ENCODE results near the gene MICAL2. TPM values are rescaled to one million over a fixed set of nuclear protein-coding genes. Genes with fewer than 3 reads are reported as not detected.

Gene MICAL2
- total and polyA plus RNA-seq, 2 donors (not counting 1 experiment from before 2014, with no cell fraction given): 0.32 to 0.40 TPM

DNA sequence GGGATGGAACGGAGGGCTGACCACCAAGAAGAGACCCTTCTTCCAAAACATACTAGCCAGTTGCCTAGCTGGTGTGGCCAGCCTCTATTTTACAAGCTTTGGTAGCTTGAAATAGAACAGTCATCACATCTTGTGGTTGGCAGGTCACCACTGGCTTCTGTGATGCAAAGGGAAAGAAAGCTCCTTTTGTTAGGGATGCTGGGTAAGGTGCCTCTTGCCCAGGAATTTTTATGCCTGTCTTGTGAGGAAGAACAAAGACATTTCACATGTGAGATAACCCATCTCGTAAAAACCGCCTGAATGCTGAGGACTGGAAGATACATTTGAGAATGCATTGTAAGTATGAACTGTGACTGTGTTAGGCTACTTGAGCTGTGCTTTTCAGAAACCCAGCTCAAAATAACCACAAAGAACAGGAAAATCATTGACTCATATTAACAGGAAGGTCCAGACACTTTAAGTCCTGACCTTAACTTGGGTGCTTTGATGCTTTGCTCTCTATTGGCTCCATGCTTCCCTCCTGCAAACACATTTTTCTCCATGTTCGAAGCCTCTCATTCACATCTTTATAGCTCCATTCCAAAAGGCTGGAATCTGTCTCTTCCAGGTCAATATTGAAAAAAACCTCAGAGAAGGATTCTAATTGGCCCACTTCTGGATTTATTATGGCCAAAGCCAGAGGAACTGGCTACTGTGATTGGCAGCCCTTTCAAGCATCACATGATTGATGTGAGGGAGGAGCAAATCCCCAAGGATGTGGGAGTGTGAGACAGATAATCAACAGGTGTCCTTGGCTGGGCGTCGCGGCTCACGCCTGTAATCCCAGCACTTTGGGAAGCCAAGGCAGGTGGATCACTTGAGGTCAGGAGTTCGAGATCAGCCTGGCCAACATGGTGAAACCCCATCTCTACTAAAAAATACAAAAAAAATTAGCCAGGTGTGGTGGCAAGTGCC is 53.9 kb downstream of the MICAL2 start:
- H3K36me3 ChIP-seq (replicated peaks in 1 of 2; ENCODE audit: control extremely low read depth in 1 of 2, control insufficient read depth in 1 of 2, extremely low read depth in 1 of 2, insufficient read depth in 2 of 2, low read length in 1 of 2): no peaks in the 10 kb centered on the region
- H3K4me3 ChIP-seq (ENCODE audit: control extremely low read depth in 1 of 5, extremely low read depth in 1 of 5, insufficient read depth in 1 of 5, low read depth in 2 of 5, low read length in 4 of 5): no peak overlapping the region
- DNase-seq (no peak), ATAC-seq (ENCODE audit: low read depth) (no peak)
- intact Hi-C loops (cut with micrococcal nuclease): no loop called here
- Mint-ChIP-seq H3K27ac (no peak overlapping the region), H3K9me3 (ENCODE audit: insufficient read depth) (no peaks in the 10 kb centered on the region), H3K27me3 (peaks cover 10% of the 10 kb centered on the region), H3K4me1 (no peaks in the 10 kb centered on the region), H3K4me3 (no peak overlapping the region)
- H4K20me1 ChIP-seq (ENCODE audit: control insufficient read depth, insufficient read depth, low read length, poor library complexity, severe bottlenecking): no peaks in the 10 kb centered on the region
- no peaks in the 10 kb centered on the region for H3K79me2 ChIP-seq (ENCODE audit: control insufficient read depth, insufficient read depth, low read length)
- H3K4me1 ChIP-seq (ENCODE audit: control insufficient read depth in 2 of 2, insufficient read depth in 2 of 2, low read length in 2 of 2): no peaks in the 10 kb centered on the region
- ChIA-PET CTCF (no interaction called here), POLR2A (no interaction called here)
- H3K27ac ChIP-seq (ENCODE audit: low read length in 2 of 2): no peak overlapping the region
- H2AFZ ChIP-seq (ENCODE audit: insufficient read depth, low read depth, low read length, poor library complexity, severe bottlenecking): no peak overlapping the region
- TF ChIP-seq, protein P1, sequence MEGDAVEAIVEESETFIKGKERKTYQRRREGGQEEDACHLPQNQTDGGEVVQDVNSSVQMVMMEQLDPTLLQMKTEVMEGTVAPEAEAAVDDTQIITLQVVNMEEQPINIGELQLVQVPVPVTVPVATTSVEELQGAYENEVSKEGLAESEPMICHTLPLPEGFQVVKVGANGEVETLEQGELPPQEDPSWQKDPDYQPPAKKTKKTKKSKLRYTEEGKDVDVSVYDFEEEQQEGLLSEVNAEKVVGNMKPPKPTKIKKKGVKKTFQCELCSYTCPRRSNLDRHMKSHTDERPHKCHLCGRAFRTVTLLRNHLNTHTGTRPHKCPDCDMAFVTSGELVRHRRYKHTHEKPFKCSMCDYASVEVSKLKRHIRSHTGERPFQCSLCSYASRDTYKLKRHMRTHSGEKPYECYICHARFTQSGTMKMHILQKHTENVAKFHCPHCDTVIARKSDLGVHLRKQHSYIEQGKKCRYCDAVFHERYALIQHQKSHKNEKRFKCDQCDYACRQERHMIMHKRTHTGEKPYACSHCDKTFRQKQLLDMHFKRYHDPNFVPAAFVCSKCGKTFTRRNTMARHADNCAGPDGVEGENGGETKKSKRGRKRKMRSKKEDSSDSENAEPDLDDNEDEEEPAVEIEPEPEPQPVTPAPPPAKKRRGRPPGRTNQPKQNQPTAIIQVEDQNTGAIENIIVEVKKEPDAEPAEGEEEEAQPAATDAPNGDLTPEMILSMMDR (IDR thresholded peaks at IDR 0.05): no peak
- no peak overlapping the region for H3K9ac ChIP-seq (ENCODE audit: low read length)
- H3K4me2 ChIP-seq (replicated peaks; ENCODE audit: low read depth, low read length, poor library complexity, severe bottlenecking): no peak overlapping the region
- H3K27me3 ChIP-seq (replicated peaks in 1 of 4; ENCODE audit: control extremely low read depth in 1 of 4, control insufficient read depth in 3 of 4, insufficient read depth in 4 of 4, low read length in 3 of 4): no peaks in the 10 kb centered on the region
- H3K9me3 ChIP-seq (ENCODE audit: control extremely low read depth in 1 of 3, control insufficient read depth in 2 of 3, insufficient read depth in 1 of 3, low read length in 2 of 3): no peaks in the 10 kb centered on the region
- 100% methylated on average over 1 of the region's 9 CpGs for whole genome bisulfite sequencing (ENCODE audit: insufficient coverage)

DNA sequence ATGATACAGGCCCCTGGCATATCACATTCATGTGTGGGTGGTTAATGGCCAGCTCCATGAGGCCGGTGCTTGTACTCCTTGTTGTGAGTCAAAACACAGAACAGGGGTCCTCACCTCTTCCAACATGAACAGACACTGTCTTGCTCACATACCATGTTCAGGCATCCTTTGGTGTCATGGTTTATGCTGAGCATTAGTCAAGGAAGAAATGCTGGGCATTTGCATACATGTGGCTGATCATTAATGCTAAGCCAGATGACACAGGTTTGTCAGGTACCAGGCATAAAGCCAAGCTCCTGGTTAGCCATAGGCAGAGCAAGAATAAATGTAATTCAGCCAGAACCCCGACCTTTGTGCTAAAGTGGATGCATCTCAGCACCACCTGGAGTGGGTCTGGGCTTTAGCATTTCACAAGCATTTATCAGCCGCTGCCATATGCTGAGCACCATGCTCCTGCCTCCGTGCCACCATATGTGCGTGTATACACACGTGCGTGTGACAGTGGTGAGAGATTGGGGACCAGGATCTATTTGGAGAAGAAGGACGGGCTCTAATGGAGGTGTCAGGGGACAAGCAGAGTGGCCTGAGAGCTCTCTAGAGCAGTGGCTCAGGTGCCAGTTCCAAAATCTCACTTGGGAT is 55.0 kb downstream of the MICAL2 start:
- Histone ChIP-seq H3K36me3 (replicated peaks in 1 of 2; ENCODE audit: control extremely low read depth in 1 of 2, control insufficient read depth in 1 of 2, extremely low read depth in 1 of 2, insufficient read depth in 2 of 2, low read length in 1 of 2) (no peaks in the 10 kb centered on the region), H3K27me3 (replicated peaks in 1 of 4; ENCODE audit: control extremely low read depth in 1 of 4, control insufficient read depth in 3 of 4, insufficient read depth in 4 of 4, low read length in 3 of 4) (no peaks in the 10 kb centered on the region), H3K4me1 (ENCODE audit: control insufficient read depth in 2 of 2, insufficient read depth in 2 of 2, low read length in 2 of 2) (no peaks in the 10 kb centered on the region), H3K9me3 (ENCODE audit: control extremely low read depth in 1 of 3, control insufficient read depth in 2 of 3, insufficient read depth in 1 of 3, low read length in 2 of 3) (no peaks in the 10 kb centered on the region), H3K4me3 (ENCODE audit: control extremely low read depth in 1 of 5, extremely low read depth in 1 of 5, insufficient read depth in 1 of 5, low read depth in 2 of 5, low read length in 4 of 5) (no peak overlapping the region), H3K79me2 (ENCODE audit: control insufficient read depth, insufficient read depth, low read length) (no peaks in the 10 kb centered on the region), H4K20me1 (ENCODE audit: control insufficient read depth, insufficient read depth, low read length, poor library complexity, severe bottlenecking) (no peaks in the 10 kb centered on the region), H2AFZ (ENCODE audit: insufficient read depth, low read depth, low read length, poor library complexity, severe bottlenecking) (no peak overlapping the region), H3K27ac (ENCODE audit: low read length in 2 of 2) (no peak overlapping the region), H3K4me2 (replicated peaks; ENCODE audit: low read depth, low read length, poor library complexity, severe bottlenecking) (no peak overlapping the region), H3K9ac (ENCODE audit: low read length) (no peak overlapping the region)
- TF ChIP-seq, protein P1 (IDR thresholded peaks at IDR 0.05): no peak
- TF ChIP-seq EZH2 (IDR thresholded peaks at IDR 0.05; ENCODE audit: borderline replicate concordance, insufficient read depth, low read depth, low read length, poor library complexity, severe bottlenecking): no peak
- WGBS (ENCODE audit: insufficient coverage): 77% methylated on average over 7 of the region's 8 CpGs
- Mint-ChIP-seq H3K27ac (no peak overlapping the region), H3K27me3 (peaks cover 14% of the 10 kb centered on the region), H3K9me3 (ENCODE audit: insufficient read depth) (no peaks in the 10 kb centered on the region), H3K4me1 (no peaks in the 10 kb centered on the region), H3K4me3 (no peak overlapping the region)
- POLR2A ChIA-PET: no interaction called here
- CTCF ChIA-PET: no interaction called here
- intact Hi-C loops (cut with micrococcal nuclease): no loop called here
- ATAC-seq (ENCODE audit: low read depth): no peak
- no peak for DNase-seq

Measured in B cell (primary cell).